ENCODE results near the gene PHACTR1. TPM values are rescaled to one million over a fixed set of nuclear protein-coding genes. Genes with fewer than 3 reads are reported as not detected.

PHACTR1 gene
- total RNA-seq, 1 experiment from 2014 or later = 15.5 TPM

DNA sequence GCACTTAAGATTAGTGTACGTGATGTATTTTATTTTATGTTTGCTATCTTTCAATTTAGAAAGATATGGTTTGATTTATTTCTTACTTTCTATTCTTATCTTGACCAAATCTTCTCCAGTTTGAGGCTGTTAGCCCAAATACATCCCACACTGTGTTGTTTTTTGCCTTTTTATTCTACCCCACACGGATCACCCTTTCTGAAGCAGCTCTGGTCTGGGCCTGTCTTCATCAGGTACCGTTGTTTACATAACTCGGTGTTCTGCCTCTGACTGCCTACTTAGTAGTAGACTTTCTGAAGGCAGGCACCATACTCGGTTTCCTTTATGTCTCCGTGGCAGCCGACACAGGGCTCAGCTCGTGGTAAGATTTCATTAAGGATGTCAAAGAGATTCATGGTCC, 95.0 kb downstream of the PHACTR1 start:
- DNase-seq (ENCODE audit: low spot score) = no peak
- Mint-ChIP-seq H3K27me3 (ENCODE audit: low read depth) (no peaks in the 10 kb centered on the region), H3K9me3 (no peaks in the 10 kb centered on the region), H3K27ac (no peak overlapping the region), H3K36me3 (no peaks in the 10 kb centered on the region), H3K4me3 (no peak overlapping the region), H3K4me1 (peaks cover 6% of the 10 kb centered on the region)
- ATAC-seq = no peak
- ChIA-PET CTCF (no interaction called here), POLR2A (no interaction called here)
- TF ChIP-seq ATF1 (CRISPR knock-in tag; IDR thresholded peaks at IDR 0.05) = no peak

DNA sequence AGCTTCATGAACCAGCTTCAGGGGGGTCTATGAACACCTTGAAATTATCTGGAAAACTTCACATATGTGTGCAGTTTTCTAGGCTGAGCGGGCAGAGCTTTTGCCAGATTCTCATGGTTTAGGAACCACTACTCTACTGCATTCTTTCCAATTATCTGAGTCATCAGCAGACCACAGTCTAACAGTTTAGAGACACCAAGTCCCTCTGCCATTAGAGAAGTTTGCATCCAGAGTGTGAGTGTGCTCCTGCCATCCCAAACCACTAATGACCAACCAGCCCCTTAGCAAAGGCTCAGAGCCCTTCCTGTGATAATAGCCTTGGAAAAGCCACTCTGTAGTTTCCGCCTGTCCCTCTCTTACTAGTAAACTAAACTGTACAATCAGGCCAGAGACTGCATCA, 96.8 kb downstream of the PHACTR1 start:
- ATAC-seq (no peak), DNase-seq (ENCODE audit: low spot score) (no peak)
- Mint-ChIP-seq H3K36me3 (no peaks in the 10 kb centered on the region), H3K4me3 (no peak overlapping the region), H3K4me1 (peaks cover 6% of the 10 kb centered on the region), H3K27me3 (ENCODE audit: low read depth) (no peaks in the 10 kb centered on the region), H3K9me3 (no peaks in the 10 kb centered on the region), H3K27ac (no peak overlapping the region)
- CTCF ChIA-PET = no interaction called here
- TF ChIP-seq, protein P1, sequence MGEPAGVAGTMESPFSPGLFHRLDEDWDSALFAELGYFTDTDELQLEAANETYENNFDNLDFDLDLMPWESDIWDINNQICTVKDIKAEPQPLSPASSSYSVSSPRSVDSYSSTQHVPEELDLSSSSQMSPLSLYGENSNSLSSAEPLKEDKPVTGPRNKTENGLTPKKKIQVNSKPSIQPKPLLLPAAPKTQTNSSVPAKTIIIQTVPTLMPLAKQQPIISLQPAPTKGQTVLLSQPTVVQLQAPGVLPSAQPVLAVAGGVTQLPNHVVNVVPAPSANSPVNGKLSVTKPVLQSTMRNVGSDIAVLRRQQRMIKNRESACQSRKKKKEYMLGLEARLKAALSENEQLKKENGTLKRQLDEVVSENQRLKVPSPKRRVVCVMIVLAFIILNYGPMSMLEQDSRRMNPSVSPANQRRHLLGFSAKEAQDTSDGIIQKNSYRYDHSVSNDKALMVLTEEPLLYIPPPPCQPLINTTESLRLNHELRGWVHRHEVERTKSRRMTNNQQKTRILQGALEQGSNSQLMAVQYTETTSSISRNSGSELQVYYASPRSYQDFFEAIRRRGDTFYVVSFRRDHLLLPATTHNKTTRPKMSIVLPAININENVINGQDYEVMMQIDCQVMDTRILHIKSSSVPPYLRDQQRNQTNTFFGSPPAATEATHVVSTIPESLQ (CRISPR knock-in tag; IDR thresholded peaks at IDR 0.05) = no peak
- no peak for TF ChIP-seq NFYB (CRISPR knock-in tag; conservative IDR thresholded peaks at IDR 0.05; ENCODE audit: low read depth)
- TF ChIP-seq KAT7 (CRISPR knock-in tag; IDR thresholded peaks at IDR 0.05; ENCODE audit: borderline replicate concordance) = no peak
- TF ChIP-seq SOX15 (CRISPR knock-in tag; IDR thresholded peaks at IDR 0.05) = no peak
- TF ChIP-seq, protein P2, sequence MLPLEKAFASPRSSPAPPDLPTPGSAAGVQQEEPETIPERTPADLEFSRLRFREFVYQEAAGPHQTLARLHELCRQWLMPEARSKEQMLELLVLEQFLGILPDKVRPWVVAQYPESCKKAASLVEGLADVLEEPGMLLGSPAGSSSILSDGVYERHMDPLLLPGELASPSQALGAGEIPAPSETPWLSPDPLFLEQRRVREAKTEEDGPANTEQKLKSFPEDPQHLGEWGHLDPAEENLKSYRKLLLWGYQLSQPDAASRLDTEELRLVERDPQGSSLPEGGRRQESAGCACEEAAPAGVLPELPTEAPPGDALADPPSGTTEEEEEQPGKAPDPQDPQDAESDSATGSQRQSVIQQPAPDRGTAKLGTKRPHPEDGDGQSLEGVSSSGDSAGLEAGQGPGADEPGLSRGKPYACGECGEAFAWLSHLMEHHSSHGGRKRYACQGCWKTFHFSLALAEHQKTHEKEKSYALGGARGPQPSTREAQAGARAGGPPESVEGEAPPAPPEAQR (CRISPR knock-in tag; IDR thresholded peaks at IDR 0.05) = no peak
- TF ChIP-seq, protein P3, sequence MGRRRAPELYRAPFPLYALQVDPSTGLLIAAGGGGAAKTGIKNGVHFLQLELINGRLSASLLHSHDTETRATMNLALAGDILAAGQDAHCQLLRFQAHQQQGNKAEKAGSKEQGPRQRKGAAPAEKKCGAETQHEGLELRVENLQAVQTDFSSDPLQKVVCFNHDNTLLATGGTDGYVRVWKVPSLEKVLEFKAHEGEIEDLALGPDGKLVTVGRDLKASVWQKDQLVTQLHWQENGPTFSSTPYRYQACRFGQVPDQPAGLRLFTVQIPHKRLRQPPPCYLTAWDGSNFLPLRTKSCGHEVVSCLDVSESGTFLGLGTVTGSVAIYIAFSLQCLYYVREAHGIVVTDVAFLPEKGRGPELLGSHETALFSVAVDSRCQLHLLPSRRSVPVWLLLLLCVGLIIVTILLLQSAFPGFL (CRISPR knock-in tag; IDR thresholded peaks at IDR 0.05; ENCODE audit: borderline replicate concordance) = no peak
- TF ChIP-seq RELA (CRISPR knock-in tag; IDR thresholded peaks at IDR 0.05; ENCODE audit: borderline replicate concordance) = no peak
- TF ChIP-seq NR1H2 (CRISPR knock-in tag; IDR thresholded peaks at IDR 0.05) = no peak
- TF ChIP-seq ZNF219 (CRISPR knock-in tag; IDR thresholded peaks at IDR 0.05; ENCODE audit: borderline replicate concordance) = no peak
- TF ChIP-seq, protein P4, sequence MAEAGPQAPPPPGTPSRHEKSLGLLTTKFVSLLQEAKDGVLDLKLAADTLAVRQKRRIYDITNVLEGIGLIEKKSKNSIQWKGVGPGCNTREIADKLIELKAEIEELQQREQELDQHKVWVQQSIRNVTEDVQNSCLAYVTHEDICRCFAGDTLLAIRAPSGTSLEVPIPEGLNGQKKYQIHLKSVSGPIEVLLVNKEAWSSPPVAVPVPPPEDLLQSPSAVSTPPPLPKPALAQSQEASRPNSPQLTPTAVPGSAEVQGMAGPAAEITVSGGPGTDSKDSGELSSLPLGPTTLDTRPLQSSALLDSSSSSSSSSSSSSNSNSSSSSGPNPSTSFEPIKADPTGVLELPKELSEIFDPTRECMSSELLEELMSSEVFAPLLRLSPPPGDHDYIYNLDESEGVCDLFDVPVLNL (CRISPR knock-in tag; IDR thresholded peaks at IDR 0.05; ENCODE audit: borderline replicate concordance, low read depth) = no peak
- TF ChIP-seq CREM (CRISPR knock-in tag; IDR thresholded peaks at IDR 0.05) = no peak
- TF ChIP-seq, protein P5, sequence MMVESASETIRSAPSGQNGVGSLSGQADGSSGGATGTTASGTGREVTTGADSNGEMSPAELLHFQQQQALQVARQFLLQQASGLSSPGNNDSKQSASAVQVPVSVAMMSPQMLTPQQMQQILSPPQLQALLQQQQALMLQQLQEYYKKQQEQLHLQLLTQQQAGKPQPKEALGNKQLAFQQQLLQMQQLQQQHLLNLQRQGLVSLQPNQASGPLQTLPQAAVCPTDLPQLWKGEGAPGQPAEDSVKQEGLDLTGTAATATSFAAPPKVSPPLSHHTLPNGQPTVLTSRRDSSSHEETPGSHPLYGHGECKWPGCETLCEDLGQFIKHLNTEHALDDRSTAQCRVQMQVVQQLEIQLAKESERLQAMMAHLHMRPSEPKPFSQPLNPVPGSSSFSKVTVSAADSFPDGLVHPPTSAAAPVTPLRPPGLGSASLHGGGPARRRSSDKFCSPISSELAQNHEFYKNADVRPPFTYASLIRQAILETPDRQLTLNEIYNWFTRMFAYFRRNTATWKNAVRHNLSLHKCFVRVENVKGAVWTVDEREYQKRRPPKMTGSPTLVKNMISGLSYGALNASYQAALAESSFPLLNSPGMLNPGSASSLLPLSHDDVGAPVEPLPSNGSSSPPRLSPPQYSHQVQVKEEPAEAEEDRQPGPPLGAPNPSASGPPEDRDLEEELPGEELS (CRISPR knock-in tag; IDR thresholded peaks at IDR 0.05) = no peak
- TF ChIP-seq, protein P6, sequence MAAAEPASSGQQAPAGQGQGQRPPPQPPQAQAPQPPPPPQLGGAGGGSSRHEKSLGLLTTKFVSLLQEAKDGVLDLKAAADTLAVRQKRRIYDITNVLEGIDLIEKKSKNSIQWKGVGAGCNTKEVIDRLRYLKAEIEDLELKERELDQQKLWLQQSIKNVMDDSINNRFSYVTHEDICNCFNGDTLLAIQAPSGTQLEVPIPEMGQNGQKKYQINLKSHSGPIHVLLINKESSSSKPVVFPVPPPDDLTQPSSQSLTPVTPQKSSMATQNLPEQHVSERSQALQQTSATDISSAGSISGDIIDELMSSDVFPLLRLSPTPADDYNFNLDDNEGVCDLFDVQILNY (CRISPR knock-in tag; IDR thresholded peaks at IDR 0.05) = no peak
- TF ChIP-seq, protein P7, sequence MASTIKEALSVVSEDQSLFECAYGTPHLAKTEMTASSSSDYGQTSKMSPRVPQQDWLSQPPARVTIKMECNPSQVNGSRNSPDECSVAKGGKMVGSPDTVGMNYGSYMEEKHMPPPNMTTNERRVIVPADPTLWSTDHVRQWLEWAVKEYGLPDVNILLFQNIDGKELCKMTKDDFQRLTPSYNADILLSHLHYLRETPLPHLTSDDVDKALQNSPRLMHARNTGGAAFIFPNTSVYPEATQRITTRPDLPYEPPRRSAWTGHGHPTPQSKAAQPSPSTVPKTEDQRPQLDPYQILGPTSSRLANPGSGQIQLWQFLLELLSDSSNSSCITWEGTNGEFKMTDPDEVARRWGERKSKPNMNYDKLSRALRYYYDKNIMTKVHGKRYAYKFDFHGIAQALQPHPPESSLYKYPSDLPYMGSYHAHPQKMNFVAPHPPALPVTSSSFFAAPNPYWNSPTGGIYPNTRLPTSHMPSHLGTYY (CRISPR knock-in tag; IDR thresholded peaks at IDR 0.05) = no peak
- POLR2A ChIA-PET = no interaction called here

All from WTC11 (cell line).